ENCODE measurements around the gene ACTN4. TPM values are rescaled to one million over a fixed set of nuclear protein-coding genes. Genes with fewer than 3 reads are reported as not detected.

The ACTN4 gene
- total and polyA plus RNA-seq, 12 donors = 148 to 773 (median 558) TPM

GRCh38 chr19:38741670-38742069 is 94.2 kb downstream of the ACTN4 start:
- no peak overlapping the region for H3K27ac ChIP-seq
- no peak for DNase-seq
- H3K27me3 ChIP-seq = no peaks in the 10 kb centered on the region
- intact Hi-C loops (cut with DNase I) = loop anchor here in 1 of 2 donors (10.0 kb wide), 1 partner anchor 183 kb away; no protein-coding TSS in a partner anchor
- no peak overlapping the region for H3K4me3 ChIP-seq
- H3K9me3 ChIP-seq (replicated peaks in 1 of 3) = no peaks in the 10 kb centered on the region
- H3K36me3 ChIP-seq (replicated peaks in 1 of 2) = no peaks in the 10 kb centered on the region
- 90 to 98% (median 96%) methylated on average over 11 to 15 of the region's 15 CpGs for WGBS, 4 donors
- TF ChIP-seq, protein P1, sequence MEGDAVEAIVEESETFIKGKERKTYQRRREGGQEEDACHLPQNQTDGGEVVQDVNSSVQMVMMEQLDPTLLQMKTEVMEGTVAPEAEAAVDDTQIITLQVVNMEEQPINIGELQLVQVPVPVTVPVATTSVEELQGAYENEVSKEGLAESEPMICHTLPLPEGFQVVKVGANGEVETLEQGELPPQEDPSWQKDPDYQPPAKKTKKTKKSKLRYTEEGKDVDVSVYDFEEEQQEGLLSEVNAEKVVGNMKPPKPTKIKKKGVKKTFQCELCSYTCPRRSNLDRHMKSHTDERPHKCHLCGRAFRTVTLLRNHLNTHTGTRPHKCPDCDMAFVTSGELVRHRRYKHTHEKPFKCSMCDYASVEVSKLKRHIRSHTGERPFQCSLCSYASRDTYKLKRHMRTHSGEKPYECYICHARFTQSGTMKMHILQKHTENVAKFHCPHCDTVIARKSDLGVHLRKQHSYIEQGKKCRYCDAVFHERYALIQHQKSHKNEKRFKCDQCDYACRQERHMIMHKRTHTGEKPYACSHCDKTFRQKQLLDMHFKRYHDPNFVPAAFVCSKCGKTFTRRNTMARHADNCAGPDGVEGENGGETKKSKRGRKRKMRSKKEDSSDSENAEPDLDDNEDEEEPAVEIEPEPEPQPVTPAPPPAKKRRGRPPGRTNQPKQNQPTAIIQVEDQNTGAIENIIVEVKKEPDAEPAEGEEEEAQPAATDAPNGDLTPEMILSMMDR (IDR thresholded peaks at IDR 0.05) = no peak
- TF ChIP-seq POLR2A (IDR thresholded peaks at IDR 0.05) = no peak
- H3K4me1 ChIP-seq (replicated peaks in 1 of 2) = no peaks in the 10 kb centered on the region

- intact Hi-C loops (cut with DNase I) = loop anchor here in 1 of 2 donors (10.0 kb wide), 1 partner anchor 183 kb away; no protein-coding TSS in a partner anchor
- H3K4me1 ChIP-seq (replicated peaks in 1 of 2) = no peaks in the 10 kb centered on the region
- TF ChIP-seq, protein P1 (IDR thresholded peaks at IDR 0.05) = no peak
- no peak for TF ChIP-seq POLR2A (IDR thresholded peaks at IDR 0.05)
- DNase-seq = no peak
- H3K36me3 ChIP-seq (replicated peaks in 1 of 2) = no peaks in the 10 kb centered on the region
- H3K27me3 ChIP-seq = no peaks in the 10 kb centered on the region
- no peak overlapping the region for H3K27ac ChIP-seq
- no peaks in the 10 kb centered on the region for H3K9me3 ChIP-seq (replicated peaks in 1 of 3)
- WGBS, 4 donors = 95 to 98% (median 96%) methylated on average over 9 of the region's 9 CpGs
- no peak overlapping the region for H3K4me3 ChIP-seq
These were observed 94.8 kb downstream of the ACTN4 start for GRCh38 chr19:38742296-38742695.

DNA sequence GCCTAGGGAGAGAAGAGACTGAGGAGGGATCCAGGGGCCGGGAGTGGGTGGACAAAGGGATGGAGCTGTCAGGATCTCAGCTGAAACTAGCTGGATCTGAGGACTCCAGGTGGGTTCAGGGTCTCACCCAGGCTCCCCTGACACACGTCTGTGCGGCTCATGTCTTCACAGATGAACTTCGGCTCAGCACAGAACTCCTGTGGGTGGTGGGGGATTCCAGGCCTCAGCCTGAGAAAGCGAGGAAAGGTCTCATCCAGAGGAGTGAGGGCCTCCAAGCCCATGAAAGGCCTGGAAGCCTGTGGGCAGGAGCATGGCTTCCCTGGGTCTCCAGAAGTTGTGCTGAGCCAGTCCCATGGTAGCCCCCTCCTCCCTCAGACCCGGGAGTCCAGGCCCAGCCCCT is 95.5 kb downstream of the ACTN4 start:
- H3K4me1 ChIP-seq (replicated peaks in 1 of 2) = no peaks in the 10 kb centered on the region
- intact Hi-C loops (cut with DNase I) = loop anchor here in 1 of 2 donors (10.0 kb wide), 1 partner anchor 182 kb away; no protein-coding TSS in a partner anchor
- H3K27ac ChIP-seq = no peak overlapping the region
- no peaks in the 10 kb centered on the region for H3K27me3 ChIP-seq
- TF ChIP-seq POLR2A (IDR thresholded peaks at IDR 0.05) = no peak
- TF ChIP-seq, protein P1 (IDR thresholded peaks at IDR 0.05) = no peak
- no peaks in the 10 kb centered on the region for H3K9me3 ChIP-seq (replicated peaks in 1 of 3)
- H3K36me3 ChIP-seq (replicated peaks in 1 of 2) = no peaks in the 10 kb centered on the region
- DNase-seq = no peak
- 88 to 92% (median 91%) methylated on average over 4 to 6 of the region's 6 CpGs for WGBS, 4 donors
- no peak overlapping the region for H3K4me3 ChIP-seq

DNA sequence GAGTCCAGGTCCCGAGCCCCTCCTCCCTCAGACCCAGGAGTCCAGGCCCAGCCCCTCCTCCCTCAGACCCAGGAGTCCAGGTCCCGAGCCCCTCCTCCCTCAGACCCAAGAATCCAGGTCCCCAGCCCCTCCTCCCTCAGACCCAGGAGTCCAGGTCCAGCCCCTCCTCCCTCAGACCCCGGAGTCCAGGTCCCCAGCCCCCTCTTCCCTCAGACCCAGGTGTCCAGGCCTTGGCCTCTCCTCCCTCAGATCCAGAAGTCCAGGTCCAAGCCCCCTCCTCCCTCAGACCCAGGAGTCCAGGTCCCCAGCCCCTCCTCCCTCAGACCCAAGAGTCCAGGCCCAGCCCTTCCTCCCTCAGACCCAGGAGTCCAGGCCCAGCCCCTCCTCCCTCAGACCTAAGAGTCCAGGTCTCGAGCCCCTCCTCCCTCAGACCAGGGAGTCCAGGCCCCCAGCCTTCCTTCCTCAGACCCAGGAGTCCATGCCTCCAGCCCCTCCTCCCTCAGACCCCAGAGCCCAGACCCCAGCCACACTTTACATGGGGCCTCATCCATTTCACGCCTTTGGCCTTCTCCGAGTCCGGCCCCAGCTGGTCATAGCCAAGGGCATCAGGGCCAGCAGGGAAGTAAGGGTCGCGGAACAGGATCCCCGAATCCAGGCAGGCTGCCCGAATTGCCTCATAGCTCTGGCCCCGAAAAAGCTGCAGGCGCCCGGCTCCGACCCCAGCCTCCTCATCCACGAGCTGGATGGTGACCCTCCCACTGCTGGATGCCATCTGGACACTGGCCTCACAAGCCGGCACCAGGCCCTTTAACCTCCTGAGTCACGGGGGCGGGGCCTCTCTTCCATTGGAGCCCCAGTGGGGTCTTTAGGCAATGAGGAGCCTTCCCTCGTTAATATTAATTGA is 96.2 kb downstream of the ACTN4 start:
- WGBS, 4 donors = 72 to 76% (median 74%) methylated on average over 17 to 20 of the region's 20 CpGs; no CpG with 5 or more reads in 1 of the 4 donors
- H3K4me1 ChIP-seq (replicated peaks in 1 of 2) = no peaks in the 10 kb centered on the region
- no peaks in the 10 kb centered on the region for H3K27me3 ChIP-seq
- H3K27ac ChIP-seq = no peak overlapping the region
- no peaks in the 10 kb centered on the region for H3K36me3 ChIP-seq (replicated peaks in 1 of 2)
- H3K9me3 ChIP-seq (replicated peaks in 1 of 3) = no peaks in the 10 kb centered on the region
- intact Hi-C loops (cut with DNase I) = loop anchor here in 1 of 2 donors (10.0 kb wide), 1 partner anchor 181 kb away; no protein-coding TSS in a partner anchor
- TF ChIP-seq, protein P1 (IDR thresholded peaks at IDR 0.05) = no peak
- TF ChIP-seq POLR2A (IDR thresholded peaks at IDR 0.05) = no peak
- DNase-seq = no peak
- H3K4me3 ChIP-seq = no peak overlapping the region
